ENCODE data around the gene ECM2.

DNA sequence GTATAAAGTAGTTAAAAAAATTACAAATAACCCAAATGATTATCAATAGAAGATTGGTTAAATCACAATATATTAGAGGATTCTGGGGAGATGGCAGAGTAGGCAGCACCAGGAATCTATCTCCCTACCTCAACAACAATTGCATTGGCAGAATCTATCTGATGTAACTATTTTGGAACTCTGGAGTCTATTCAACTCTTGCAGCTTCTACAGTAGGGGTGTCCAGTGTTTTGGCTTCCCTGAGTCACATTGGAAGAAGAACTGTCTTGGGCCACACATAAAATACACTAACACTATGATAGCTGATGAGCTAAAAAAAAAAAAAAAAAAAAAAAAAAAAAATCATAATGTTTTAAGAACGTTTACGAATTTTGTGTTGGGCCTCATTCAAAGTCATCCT lies 29.2 kb upstream of the ECM2 start:
- TF ChIP-seq, protein P1, sequence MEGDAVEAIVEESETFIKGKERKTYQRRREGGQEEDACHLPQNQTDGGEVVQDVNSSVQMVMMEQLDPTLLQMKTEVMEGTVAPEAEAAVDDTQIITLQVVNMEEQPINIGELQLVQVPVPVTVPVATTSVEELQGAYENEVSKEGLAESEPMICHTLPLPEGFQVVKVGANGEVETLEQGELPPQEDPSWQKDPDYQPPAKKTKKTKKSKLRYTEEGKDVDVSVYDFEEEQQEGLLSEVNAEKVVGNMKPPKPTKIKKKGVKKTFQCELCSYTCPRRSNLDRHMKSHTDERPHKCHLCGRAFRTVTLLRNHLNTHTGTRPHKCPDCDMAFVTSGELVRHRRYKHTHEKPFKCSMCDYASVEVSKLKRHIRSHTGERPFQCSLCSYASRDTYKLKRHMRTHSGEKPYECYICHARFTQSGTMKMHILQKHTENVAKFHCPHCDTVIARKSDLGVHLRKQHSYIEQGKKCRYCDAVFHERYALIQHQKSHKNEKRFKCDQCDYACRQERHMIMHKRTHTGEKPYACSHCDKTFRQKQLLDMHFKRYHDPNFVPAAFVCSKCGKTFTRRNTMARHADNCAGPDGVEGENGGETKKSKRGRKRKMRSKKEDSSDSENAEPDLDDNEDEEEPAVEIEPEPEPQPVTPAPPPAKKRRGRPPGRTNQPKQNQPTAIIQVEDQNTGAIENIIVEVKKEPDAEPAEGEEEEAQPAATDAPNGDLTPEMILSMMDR (IDR thresholded peaks at IDR 0.05; ENCODE audit: borderline replicate concordance, extremely low read depth, low read length, poor library complexity, severe bottlenecking) = no peak
- TF ChIP-seq EZH2 (IDR thresholded peaks at IDR 0.05; ENCODE audit: borderline replicate concordance, low read depth, low read length, severe bottlenecking) = no peak
